Putamen (tissue), 1 donor: ENCODE data around the gene DCTN2.
"Not testable (repeated sequence)": the region's sequence is repeated elsewhere in the genome, so short reads cannot be mapped to it uniquely, and the experiment has no call there.

Experiments used
- DNase-seq: peaks from one replicate; pipeline ENCODE4 v3.0.0-alpha.2; 2016; ENCODE audit warnings: low spot score

DCTN2 gene

GRCh38 chr12:57527184-57527583 is 19.8 kb downstream of the DCTN2 start:
- DNase-seq = no peak

- DNase-seq = no peak
Measured at GRCh38 chr12:57526477-57527126, 20.4 kb downstream of the DCTN2 start.

GRCh38 chr12:57525615-57526383 is 21.2 kb downstream of the DCTN2 start:
- no peak for DNase-seq

- no peak for DNase-seq
Measured at GRCh38 chr12:57524814-57525614, 22.0 kb downstream of the DCTN2 start.

- DNase-seq = no peak
Measured at GRCh38 chr12:57523706-57524614, 23.0 kb downstream of the DCTN2 start.

- DNase-seq = peak; percentile 67
Measured at GRCh38 chr12:57522887-57523705, 23.9 kb downstream of the DCTN2 start.

- DNase-seq = peak; percentile 92
Measured at GRCh38 chr12:57522011-57522886, 24.7 kb downstream of the DCTN2 start, which contains the start of gene MBD6. Gene MBD6, plus strand, starts transcription at chr12:57522824. Its CDS starts 1,480 bp downstream, at chr12:57524304.

GRCh38 chr12:57521525-57522010 is 25.4 kb downstream of the DCTN2 start:
- no peak for DNase-seq

- DNase-seq = peak; percentile 99
Measured at GRCh38 chr12:57520053-57520818, 26.8 kb downstream of the DCTN2 start, which contains the start of gene DDIT3. Gene DDIT3, minus strand, starts transcription at chr12:57520514. Its CDS starts 3,108 bp downstream, at chr12:57517406.

GRCh38 chr12:57519796-57520052 is 27.3 kb downstream of the DCTN2 start:
- no peak for DNase-seq

- DNase-seq = no peak
Measured at GRCh38 chr12:57518920-57519795, 27.8 kb downstream of the DCTN2 start.

GRCh38 chr12:57518176-57518919 is 28.6 kb downstream of the DCTN2 start:
- DNase-seq = no peak

GRCh38 chr12:57517718-57518117 is 29.3 kb downstream of the DCTN2 start:
- not testable (repeated sequence) for DNase-seq

GRCh38 chr12:57517187-57517586 is 29.8 kb downstream of the DCTN2 start:
- no peak for DNase-seq

- no peak for DNase-seq
Measured at GRCh38 chr12:57516617-57517153, 30.3 kb downstream of the DCTN2 start.

GRCh38 chr12:57515934-57516541 is 31.0 kb downstream of the DCTN2 start:
- no peak for DNase-seq
